Lower leg skin (tissue), 3 donors: ENCODE results near the gene ERMP1.

ENCODE experiments used
- CTCF ChIP-seq, 3 donors: fragments of 450-650 bp; IDR thresholded peaks; one replicate each; pipeline ENCODE4 v1.5.1; 2016; ENCODE audit warnings: antibody characterized with exemption in 3 of 3, mild to moderate bottlenecking in 3 of 3, moderate library complexity in 2 of 3
- POLR2A ChIP-seq, 2 donors: fragments of 450-650 bp; IDR thresholded peaks; one replicate each; pipeline ENCODE4 v1.6.1; 2016 to 2017; ENCODE audit warnings: antibody characterized with exemption in 2 of 2, mild to moderate bottlenecking in 1 of 2, moderate library complexity in 1 of 2

GRCh38 chr9:5787759-5788302 lies 45.1 kb downstream of the ERMP1 start:
- no peak for TF ChIP-seq CTCF (IDR thresholded peaks at IDR 0.05)
- TF ChIP-seq POLR2A (IDR thresholded peaks at IDR 0.05) = no peak
